GM18505 (cell line): Measurements from ENCODE around the gene UBALD2.
"Not testable (repeated sequence)": the region's sequence is repeated elsewhere in the genome, so short reads cannot be mapped to it uniquely, and the experiment has no call there.

Experiments
- ATAC-seq: cut with Tn5 transposase; IDR thresholded peaks from one replicate; pipeline ENCODE4 v1.9.1; 2021; ENCODE audit not compliant: unreplicated experiment
- POLR2A ChIP-seq: IDR thresholded peaks from 4 replicates; pipeline ENCODE4 v1.6.1; 2011; ENCODE audit warnings: borderline replicate concordance; ENCODE audit not compliant: insufficient read depth, insufficient read length; ENCODE audit errors: extremely low read depth

The UBALD2 gene

DNA sequence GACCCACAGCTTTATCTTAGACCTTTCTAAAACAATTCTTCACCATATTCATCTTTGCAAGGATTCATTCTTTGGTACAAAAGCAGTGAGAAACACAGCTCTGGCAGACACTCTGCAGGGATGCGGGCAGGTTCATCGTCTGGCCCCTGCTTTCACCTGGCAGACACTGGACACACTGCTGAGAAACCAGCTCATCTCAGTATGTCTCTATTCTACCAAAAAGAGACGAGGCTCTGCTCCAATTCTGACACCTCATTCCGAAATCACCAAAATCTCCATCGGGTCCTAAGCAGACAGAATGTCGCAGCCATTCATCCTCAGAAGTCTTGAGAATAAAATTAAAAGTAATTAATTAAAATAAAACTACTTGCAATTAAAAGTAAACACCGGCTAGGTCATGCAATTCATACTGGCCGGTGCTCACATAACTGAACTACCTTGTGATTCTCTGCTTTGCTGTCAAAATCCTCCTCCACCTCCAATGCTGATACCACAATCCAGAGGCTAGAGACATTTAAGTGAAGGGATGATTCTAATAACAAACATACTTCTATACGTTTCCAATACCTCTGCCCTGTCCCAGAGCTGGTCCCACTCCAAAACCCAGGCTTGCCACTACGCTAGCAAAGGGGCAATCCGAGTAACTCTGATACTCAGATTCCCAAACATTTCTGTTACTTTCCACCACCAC lies 26.2 kb upstream of the UBALD2 start:
- ATAC-seq: no peak

DNA sequence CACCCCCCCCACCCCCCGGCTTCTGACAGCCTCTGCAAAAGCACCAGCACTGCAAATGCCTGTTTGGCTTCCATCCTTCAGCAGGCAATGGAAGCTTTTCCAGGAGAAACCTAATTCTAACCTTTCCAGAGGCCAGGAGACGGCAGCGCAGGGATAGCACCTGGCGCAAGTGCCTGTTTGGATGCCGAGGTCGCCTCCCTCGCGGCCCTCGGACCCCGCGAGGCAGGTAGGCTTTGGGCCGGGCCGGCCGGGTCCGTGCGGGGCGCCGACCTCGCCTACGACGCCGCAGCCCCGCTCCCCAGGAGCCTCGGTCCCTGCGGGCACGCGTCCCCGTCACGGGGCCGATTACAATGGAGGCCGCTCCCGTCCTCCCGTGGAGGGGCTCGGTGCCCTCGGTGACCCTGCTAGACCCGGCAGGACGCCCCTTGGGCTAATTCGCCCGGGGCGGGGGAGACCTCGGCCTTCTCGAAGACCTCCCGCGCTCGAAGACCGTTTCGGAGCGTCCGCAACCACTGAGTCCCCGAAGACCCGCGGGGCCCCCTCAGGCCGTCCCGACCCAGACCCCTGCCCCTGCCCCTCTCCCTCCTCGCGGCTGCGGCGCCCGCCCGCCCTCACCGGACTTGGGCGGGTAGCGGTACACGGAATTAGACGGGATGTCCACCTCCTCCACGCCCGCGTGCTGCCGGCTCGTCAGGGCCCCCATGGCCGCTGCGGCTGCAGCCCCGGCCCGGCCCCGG lies 25.4 kb upstream of the UBALD2 start:
- TF ChIP-seq POLR2A: no peak
- peak; percentile 27 for ATAC-seq

More for the DNA sequence above, 26.2 kb upstream of the UBALD2 start:
- no peak for TF ChIP-seq POLR2A

DNA sequence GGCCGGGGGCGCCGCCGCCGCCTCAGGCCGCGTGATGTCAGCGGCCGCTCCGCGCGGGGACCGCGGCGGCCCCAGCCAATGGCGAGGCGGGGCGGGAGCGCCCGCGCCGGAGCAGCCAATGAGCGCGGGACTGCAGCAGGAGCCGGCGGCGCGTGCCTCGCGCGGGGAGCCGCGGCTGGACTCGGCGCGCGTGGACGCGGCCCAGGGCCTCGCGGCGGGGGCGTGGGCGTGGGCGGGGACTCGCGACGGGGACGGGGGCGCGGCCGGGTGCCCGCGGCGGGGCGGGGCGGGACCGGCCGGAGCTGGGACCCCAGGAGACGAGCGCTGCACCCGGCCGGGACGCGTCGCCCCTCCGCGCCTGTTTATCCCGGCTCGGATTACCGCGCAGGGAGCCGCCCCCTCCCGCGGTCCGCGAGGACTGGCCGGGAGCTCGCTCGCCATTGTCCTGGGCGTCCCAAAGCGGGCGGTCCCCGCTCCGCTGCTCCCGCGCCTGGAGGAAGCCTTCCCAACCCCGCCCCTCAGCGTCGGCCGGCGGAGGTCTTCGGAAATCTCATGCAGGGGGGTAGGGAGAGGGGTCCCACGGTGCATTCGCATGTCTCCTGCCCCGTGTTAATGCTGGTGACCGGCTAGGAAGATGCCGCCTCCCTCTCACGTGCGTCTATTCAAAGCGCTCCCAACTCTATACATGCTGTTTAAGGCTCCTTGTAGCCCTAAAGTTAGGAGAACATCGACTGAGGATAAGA lies 24.5 kb upstream of the UBALD2 start, which contains the start of gene RNF157:
TSS of gene RNF157 (minus strand) at position 33 of the 743 bp plus-strand sequence. CDS start 253 bp downstream, outside the sequence.
- peak; percentile 50 for ATAC-seq
- no peak for TF ChIP-seq POLR2A

DNA sequence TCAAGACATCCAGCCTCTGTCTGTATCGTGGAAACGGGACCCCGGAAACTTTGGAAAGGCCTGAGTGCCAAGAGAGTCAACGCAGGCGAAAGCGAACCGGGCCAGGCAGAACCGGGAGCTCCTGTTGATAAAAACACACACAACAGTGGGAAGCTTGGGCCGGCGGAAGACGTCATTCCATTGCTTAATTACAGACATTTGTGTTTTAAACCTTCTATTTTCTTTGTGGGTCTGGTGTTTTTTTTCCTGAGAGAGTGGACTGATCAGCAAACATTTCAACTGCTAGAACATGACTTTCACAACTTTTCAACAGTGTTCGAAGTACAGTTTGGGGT lies 24.0 kb upstream of the UBALD2 start:
- ATAC-seq: no peak
- TF ChIP-seq POLR2A: no peak

DNA sequence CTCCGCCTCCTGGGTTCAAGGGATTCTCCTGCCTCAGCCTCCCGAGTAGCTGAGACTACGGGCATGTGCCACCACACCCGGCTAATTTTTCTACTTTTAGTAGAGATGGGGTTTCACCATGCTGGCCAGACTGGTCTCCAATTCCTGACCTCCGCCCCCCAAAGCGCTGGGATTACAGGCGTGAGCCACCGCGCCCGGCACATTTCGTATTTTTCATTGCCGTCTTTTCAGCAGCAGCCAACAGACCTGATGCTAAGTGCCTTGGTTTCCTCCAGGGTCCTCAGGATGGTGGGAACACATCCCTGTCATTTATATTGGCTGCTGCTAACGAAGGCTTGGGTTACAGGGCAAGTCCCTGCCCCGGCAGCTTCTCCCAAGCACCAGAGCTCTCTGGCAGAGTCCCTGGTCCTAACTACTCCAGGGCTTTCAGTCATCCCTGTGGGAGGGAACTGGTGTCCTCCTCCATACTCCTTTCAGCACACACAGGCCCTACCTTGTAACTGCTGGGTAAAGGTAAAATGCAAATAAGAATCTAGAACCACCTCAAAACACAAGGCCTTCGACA lies 23.4 kb upstream of the UBALD2 start:
- TF ChIP-seq POLR2A: no peak
- ATAC-seq: no peak

DNA sequence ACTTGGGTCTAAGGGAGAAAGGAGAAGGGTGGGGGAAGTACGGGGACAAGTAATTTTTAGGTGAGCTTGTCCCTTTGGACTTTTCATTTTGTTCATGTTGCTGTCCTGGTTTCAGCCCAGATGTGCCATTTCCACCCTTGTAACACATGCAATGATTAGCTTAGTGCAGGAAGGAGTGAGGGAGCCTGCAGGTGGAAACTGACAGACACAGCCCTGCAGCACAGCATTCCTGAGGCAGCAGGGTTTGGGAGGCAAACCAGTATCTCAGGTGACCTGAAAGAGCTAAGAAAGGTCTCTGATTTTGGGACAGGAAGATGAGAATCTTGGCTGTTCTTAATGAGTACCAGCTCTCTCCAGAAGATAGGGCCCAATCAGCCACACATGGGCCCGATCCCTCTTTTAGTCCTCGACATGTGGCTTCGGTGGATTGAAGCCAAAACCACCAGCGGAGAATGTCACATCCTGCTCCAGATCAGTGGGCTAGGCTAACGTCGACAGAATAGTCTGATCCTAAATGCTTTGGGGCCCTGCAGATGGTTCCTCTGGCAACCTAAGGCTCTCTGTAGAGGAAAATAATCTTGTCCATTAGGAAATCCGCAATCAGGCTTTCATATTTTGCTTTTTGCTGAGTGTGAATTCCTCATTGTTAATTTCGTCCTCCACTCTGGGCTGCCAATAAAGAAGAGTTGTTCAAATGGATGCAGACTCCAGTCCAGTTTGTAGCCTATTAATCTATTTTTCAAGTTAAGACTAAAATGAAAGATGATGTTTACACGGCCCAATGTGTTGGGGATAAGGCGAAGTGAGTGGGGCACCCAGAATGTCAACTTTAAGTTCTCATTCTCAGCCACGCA lies 21.1 kb upstream of the UBALD2 start:
- TF ChIP-seq POLR2A: no peak
- no peak for ATAC-seq

DNA sequence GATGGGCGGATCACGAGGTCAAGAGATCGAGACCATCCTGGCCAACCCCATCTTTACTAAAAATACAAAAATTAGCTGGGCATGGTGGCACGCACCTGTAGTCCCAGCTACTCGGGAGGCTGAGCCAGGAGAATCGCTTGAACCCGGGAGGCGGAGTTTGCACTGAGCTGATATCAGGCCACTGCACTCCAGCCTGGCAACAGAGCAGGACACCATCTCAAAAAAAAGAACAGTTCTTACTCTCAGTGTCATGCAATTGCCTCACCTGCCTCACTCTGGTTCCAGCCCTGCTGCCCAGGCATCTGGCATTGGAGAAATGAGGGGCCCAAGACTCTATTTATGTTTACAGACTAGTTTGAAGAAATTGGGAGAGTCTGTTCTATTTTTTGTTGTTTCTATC lies 20.4 kb upstream of the UBALD2 start:
- not testable (repeated sequence) for ATAC-seq

DNA sequence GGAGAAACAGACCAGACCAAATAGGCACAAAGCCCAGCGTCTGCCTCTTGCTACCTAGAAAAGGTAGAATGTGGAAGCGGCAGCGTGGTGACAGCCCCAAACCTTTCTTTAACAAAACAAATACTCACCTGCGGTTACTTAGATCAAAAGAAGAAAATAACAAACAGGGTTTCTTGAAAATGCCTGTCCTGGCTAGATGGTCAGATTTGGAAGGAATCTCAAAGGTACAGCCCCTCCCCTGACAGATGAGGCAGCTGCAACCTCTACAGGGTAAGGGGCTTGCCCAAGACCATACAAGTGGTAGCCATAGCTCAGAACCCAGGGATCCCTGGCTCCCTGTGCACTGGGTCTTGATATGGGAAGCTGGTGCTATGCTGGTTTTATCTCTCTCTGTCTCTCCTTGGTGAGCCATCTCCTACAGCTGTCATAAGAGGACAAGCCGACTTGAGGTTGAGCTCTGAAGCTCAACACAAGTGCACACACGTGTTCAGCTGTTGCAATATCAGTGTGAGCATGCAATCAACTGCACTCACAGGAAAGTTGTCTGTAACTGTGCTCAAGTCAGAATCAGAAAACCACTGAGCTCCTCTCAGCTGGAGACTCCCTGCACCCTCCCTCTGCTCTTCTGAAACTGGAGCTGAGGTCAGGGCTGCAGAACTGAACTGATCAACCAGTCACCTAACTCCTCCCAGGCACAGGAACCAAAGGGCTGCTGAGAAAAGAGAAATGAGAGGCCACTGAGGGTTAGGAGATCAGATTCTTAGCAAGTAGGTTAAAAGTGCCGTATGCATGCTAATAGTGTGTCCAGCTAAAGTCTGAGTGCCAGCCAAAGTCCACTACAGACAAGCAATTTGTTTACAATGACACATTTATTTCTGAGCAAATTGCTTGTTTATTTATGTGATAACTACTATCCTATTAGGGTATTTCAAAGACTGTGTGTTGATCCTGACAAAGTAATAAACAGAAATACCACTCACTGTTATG lies 18.8 kb upstream of the UBALD2 start:
- peak; percentile 94 for ATAC-seq
- peak; percentile 56 for TF ChIP-seq POLR2A

DNA sequence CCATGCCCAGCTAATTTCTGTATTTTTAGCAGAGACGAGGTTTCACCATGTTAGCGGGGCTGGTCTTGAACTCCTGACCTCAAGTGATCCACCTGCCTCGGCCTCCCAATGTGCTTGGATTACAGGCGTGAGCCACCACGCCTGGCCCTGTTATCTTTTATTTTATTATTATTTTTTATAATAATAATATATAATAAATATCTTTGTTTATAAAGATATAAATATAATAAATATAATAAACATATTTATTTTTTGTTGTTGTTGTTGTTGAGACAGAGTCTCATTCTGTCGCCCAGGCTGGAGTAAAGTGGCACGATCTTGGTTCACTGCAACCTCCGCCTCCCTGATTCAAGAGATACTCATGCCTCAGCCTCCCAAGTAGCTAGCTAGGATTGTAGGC lies 17.8 kb upstream of the UBALD2 start:
- TF ChIP-seq POLR2A: no peak
- no peak for ATAC-seq

DNA sequence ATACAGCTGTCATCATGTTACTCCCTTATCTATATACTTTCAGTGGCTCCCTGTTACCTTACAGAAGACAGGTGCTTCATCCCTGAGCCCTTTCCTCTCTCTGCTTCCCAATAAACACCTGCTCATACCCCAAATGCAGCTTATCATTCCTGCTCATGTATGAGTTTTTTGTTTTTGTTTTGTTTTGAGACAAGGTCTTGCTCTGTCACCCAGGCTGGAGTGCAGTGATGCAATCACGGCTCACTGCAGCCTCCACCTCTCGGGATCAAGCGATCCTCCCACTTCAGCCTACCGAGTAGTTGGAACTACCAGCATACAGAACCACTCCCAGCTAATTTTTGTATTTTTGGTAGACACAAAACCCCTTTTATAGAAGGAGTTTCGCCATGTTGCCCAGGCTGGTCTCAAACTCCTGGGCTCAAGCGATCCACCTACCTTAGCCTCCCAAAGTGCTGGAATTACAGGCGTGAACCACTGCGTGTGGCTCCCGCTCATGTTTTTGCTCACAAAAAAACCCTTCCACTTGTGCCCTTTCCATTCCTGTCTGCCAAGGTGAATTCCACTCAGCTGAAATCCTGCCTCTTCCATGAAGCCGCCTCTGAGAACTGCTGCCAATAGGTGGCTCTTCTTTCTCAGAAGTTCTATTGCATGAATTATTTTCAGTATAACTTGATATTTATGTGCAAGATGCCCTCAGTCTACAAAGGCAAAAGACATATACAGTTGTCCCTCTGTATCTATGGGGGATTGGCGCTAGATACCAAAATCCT lies 16.9 kb upstream of the UBALD2 start:
- no peak for TF ChIP-seq POLR2A

DNA sequence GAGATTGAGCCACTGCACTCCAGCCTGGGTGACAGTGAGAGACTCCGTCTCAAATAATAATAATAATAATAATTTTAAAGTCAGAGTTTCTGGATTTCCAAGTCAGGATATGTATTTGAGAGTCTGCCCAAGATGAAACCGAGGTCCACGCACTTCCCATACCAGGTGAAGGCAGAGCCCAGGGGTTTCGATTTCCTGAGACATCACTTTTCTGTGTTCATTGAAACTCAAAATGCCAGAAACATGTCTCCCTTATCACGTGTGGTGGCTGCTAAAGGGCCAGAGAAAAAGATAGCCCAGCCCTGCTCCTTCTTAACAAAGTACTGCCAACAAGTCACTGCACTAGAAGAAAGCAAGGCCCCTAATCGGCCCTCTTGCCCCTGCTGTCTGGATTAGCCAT lies 15.0 kb upstream of the UBALD2 start:
- no peak for ATAC-seq
- TF ChIP-seq POLR2A: no peak

More for the DNA sequence above, 16.9 kb upstream of the UBALD2 start:
- no peak for ATAC-seq
